Measurements from ENCODE around the gene PIP5KL1. TPM values are rescaled to one million over a fixed set of nuclear protein-coding genes. Genes with fewer than 3 reads are reported as not detected.

The PIP5KL1 gene
- total RNA-seq, 2 donors from 2014 or later: 0.85 to 0.89 TPM

- Histone ChIP-seq H3K4me1 (peaks cover 43% of the 10 kb centered on the region), H3K36me3 (no peaks in the 10 kb centered on the region), H3K9me3 (no peaks in the 10 kb centered on the region), H3K9ac (ENCODE audit: low read depth in 2 of 2, low read length in 2 of 2) (peak overlapping the region; percentile 51 to 84), H3K27ac (peak overlapping the region; percentile 94), H3K27me3 (no peaks in the 10 kb centered on the region), H3K4me3 (peak overlapping the region; percentile 41)
- intact Hi-C loops (cut with DNase I): no loop called here
- DNase-seq: peak; percentile 64
- TF ChIP-seq, protein P1, sequence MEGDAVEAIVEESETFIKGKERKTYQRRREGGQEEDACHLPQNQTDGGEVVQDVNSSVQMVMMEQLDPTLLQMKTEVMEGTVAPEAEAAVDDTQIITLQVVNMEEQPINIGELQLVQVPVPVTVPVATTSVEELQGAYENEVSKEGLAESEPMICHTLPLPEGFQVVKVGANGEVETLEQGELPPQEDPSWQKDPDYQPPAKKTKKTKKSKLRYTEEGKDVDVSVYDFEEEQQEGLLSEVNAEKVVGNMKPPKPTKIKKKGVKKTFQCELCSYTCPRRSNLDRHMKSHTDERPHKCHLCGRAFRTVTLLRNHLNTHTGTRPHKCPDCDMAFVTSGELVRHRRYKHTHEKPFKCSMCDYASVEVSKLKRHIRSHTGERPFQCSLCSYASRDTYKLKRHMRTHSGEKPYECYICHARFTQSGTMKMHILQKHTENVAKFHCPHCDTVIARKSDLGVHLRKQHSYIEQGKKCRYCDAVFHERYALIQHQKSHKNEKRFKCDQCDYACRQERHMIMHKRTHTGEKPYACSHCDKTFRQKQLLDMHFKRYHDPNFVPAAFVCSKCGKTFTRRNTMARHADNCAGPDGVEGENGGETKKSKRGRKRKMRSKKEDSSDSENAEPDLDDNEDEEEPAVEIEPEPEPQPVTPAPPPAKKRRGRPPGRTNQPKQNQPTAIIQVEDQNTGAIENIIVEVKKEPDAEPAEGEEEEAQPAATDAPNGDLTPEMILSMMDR (IDR thresholded peaks at IDR 0.05): no peak
These were observed 26.0 kb downstream of the PIP5KL1 start for GRCh38 chr9:127904561-127905003.

DNA sequence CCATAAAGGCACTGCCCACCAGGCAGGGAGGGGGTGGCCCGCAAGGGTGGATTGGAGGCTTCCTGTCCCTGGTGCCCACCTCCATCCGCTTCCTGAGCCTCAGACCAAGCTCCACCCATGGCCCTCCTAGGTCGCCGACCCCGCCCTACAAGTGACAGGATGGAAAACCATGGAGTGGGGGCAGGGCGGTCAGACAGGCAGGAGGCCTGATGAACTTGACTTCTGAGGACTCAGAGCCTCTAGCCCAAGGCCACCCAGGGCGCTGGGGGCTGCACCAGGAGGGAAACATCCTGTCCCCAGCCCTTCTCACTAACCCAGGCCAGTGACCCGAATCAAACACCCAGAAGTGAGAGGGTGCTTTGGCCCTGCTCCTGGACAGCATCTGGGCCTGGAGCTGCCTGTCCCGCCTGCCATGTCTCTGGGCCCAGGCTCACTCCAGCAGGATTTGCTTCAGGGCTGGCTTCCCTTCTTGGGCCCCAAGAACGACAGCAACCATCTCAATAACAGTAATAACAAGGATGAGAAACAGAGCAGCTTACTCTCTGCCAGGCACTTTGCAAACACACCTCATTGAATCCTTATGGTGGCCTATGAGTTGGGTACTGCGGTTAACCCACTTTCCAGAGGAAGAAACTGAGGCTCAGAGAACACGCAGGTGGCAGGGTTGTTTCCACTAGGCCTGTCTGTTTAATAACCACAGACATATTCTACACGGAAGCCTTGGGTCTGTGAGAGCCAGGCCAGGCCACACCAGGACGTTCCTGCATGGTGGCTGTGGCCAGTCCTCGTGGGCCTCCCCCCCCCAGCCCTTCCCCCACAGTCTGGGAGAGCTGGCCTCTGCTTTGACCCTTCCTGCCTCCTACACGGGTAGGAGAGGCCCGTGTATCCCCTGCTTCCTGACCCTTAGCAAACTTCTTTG is 26.8 kb downstream of the PIP5KL1 start:
- H3K4me3 ChIP-seq: peak overlapping the region; percentile 41
- peak overlapping the region; percentile 94 for H3K27ac ChIP-seq
- H3K9me3 ChIP-seq: no peaks in the 10 kb centered on the region
- DNase-seq: peak; percentile 98
- H3K27me3 ChIP-seq: no peaks in the 10 kb centered on the region
- intact Hi-C loops (cut with DNase I): no loop called here
- H3K36me3 ChIP-seq: no peaks in the 10 kb centered on the region
- TF ChIP-seq, protein P1 (IDR thresholded peaks at IDR 0.05): no peak
- peak overlapping the region; percentile 51 to 84 for H3K9ac ChIP-seq (ENCODE audit: low read depth in 2 of 2, low read length in 2 of 2)
- peaks cover 43% of the 10 kb centered on the region for H3K4me1 ChIP-seq

GRCh38 chr9:127899128-127899943 is 31.2 kb downstream of the PIP5KL1 start, which contains the start of gene ST6GALNAC6:
Gene ST6GALNAC6, minus strand, starts transcription at chr9:127899603. Its CDS starts 1,622 bp downstream, at chr9:127897981.
- H3K27ac ChIP-seq: peak within 1 kb of the TSS; percentile 75
- H3K36me3 ChIP-seq: peaks cover 16% of the 10 kb centered on the region
- H3K9ac ChIP-seq (ENCODE audit: low read depth in 2 of 2, low read length in 2 of 2): peak within 1 kb of the TSS; percentile 64 to 78
- intact Hi-C loops (cut with DNase I): no loop called here
- no peaks in the 10 kb centered on the region for H3K27me3 ChIP-seq
- H3K9me3 ChIP-seq: no peaks in the 10 kb centered on the region
- DNase-seq: peak; percentile 81
- TF ChIP-seq, protein P1 (IDR thresholded peaks at IDR 0.05): no peak
- peak within 1 kb of the TSS; percentile 86 for H3K4me3 ChIP-seq
- H3K4me1 ChIP-seq: peaks cover 21% of the 10 kb centered on the region

DNA sequence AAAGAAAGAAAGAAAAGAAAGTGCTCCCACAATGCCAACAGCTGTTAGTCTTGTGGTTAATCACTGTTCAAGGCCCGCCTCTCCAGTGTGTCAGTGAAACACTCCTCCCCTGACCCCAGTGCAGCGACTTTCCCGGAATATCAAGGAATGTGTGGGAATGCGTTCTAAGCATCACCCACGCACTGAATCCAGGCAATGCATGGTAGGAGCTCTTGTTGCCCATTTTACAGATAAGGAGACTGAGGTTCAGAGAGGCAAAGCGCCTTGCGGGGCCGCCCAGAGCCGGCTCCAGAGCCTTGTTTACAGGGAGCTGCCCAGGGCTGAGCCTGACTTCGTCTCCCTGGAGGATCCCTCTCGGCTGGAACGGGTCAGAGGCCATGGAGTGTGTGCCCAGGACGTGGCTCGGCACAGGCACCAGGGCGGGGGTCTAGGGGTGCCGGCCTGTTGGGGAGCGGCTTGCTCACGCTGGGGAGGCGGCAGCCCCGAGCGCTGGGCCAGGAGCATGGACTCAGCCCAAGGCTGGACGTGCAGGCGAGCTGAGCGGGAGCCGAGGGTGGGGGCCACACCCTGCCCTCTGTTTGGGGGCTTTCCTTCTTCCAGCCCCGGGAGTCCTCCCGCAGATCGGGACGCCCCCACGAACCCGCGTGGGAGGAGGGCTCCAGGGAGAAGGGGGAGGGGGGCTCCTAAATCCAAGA is 32.0 kb downstream of the PIP5KL1 start:
- Histone ChIP-seq H3K4me1 (peaks cover 15% of the 10 kb centered on the region), H3K9ac (ENCODE audit: low read depth in 2 of 2, low read length in 2 of 2) (peak overlapping the region; percentile 64 to 73), H3K27me3 (no peaks in the 10 kb centered on the region), H3K27ac (peak overlapping the region; percentile 75), H3K36me3 (peaks cover 23% of the 10 kb centered on the region), H3K4me3 (peak overlapping the region; percentile 86), H3K9me3 (no peaks in the 10 kb centered on the region)
- peak; percentile 45 for DNase-seq
- TF ChIP-seq, protein P1 (IDR thresholded peaks at IDR 0.05): no peak
- intact Hi-C loops (cut with DNase I): no loop called here

Measured in colonic mucosa (tissue), 4 donors.